ENCODE data around the gene RNU7-1. TPM values are rescaled to one million over a fixed set of nuclear protein-coding genes. Genes with fewer than 3 reads are reported as not detected.

The RNU7-1 gene
- total and polyA plus RNA-seq, 12 donors, result not detected

- intact Hi-C loops (cut with DNase I), result no loop called here
- H3K9me3 ChIP-seq (replicated peaks in 1 of 3), result no peaks in the 10 kb centered on the region
- DNase-seq, result peak in 1 of 7 donors; percentile 28
- H3K27me3 ChIP-seq, result no peaks in the 10 kb centered on the region
- peak overlapping the region in 2 of 5 donors; percentile 57 to 96 for H3K27ac ChIP-seq
- H3K4me1 ChIP-seq (replicated peaks in 1 of 2), result peaks cover 15 to 57% of the 10 kb centered on the region in 2 donors
- H3K4me3 ChIP-seq, result no peak overlapping the region
- 79 to 95% (median 91%) methylated on average over 3 of the region's 3 CpGs for WGBS, 4 donors
- H3K36me3 ChIP-seq (replicated peaks in 1 of 2), result peaks cover 0 to 30% of the 10 kb centered on the region in 2 donors
- TF ChIP-seq CTCF (IDR thresholded peaks at IDR 0.05) (no peak), POLR2A (IDR thresholded peaks at IDR 0.05) (peak in 1 of 2 donors; percentile 0)
These were observed 7.4 kb upstream of the RNU7-1 start for GRCh38 chr12:6936194-6936635.

GRCh38 chr12:6936636-6937480 is 6.8 kb upstream of the RNU7-1 start:
- H3K4me1 ChIP-seq (replicated peaks in 1 of 2), result peaks cover 15 to 60% of the 10 kb centered on the region in 2 donors
- H3K4me3 ChIP-seq, result peak overlapping the region in 2 of 4 donors; percentile 31 to 65
- intact Hi-C loops (cut with DNase I), result no loop called here
- H3K36me3 ChIP-seq (replicated peaks in 1 of 2), result peaks cover 0 to 30% of the 10 kb centered on the region in 2 donors
- H3K27me3 ChIP-seq, result no peaks in the 10 kb centered on the region
- H3K9me3 ChIP-seq (replicated peaks in 1 of 3), result no peaks in the 10 kb centered on the region
- peak in 1 of 6 experiments; percentile 1 for TF ChIP-seq CTCF (IDR thresholded peaks at IDR 0.05)
- TF ChIP-seq POLR2A (IDR thresholded peaks at IDR 0.05), result no peak
- DNase-seq, result peak in 5 of 7 donors; percentile 38 to 73 (median 53)
- WGBS, 4 donors, result 26 to 50% (median 30%) methylated on average over 20 to 36 of the region's 36 CpGs
- peak overlapping the region in 4 of 5 donors; percentile 82 to 96 (median 90) for H3K27ac ChIP-seq

- TF ChIP-seq POLR2A (IDR thresholded peaks at IDR 0.05), result peak in 1 of 2 donors; percentile 78
- TF ChIP-seq CTCF (IDR thresholded peaks at IDR 0.05), result peak; percentile 85 to 97 (median 95)
- Histone ChIP-seq H3K27ac (peak overlapping the region in 4 of 5 donors; percentile 82 to 96 (median 90)), H3K9me3 (replicated peaks in 1 of 3) (no peaks in the 10 kb centered on the region), H3K36me3 (replicated peaks in 1 of 2) (peaks cover 0 to 30% of the 10 kb centered on the region in 2 donors), H3K4me3 (peak overlapping the region in 2 of 4 donors; percentile 31 to 65), H3K27me3 (no peaks in the 10 kb centered on the region), H3K4me1 (replicated peaks in 1 of 2) (peaks cover 15 to 60% of the 10 kb centered on the region in 2 donors)
- WGBS, 4 donors, result 0 to 2% (median 1%) methylated on average over 25 to 80 of the region's 80 CpGs
- intact Hi-C loops (cut with DNase I), result no loop called here
- peak; percentile 92 to 97 (median 95) for DNase-seq
These were observed 5.9 kb upstream of the RNU7-1 start for GRCh38 chr12:6937481-6938352.
